SJSA1 (cell line): ENCODE results near the gene DNAH14. TPM values are rescaled to one million over a fixed set of nuclear protein-coding genes. Genes with fewer than 3 reads are reported as not detected.

Experiments
- DNase-seq, 2 experiments: peaks; one replicate each; pipeline ENCODE4 v3.0.0-alpha.2; 2015 to 2020; ENCODE audit warnings: low spot score in 2 of 2, low read depth in 1 of 2
- H3K27ac ChIP-seq: fragments of 250-450 bp; sonication (Bioruptor Pico); 2 replicates; pipeline ENCODE4 v1.5.1; 2020; ENCODE audit warnings: mild to moderate bottlenecking, moderate library complexity
- H3K27me3 ChIP-seq: fragments of 250-450 bp; sonication (Bioruptor Pico); replicated peaks from 2 replicates; pipeline ENCODE4 v1.5.1; 2020; ENCODE audit warnings: mild to moderate bottlenecking, moderate library complexity
- H3K36me3 ChIP-seq: fragments of 250-450 bp; sonication (Bioruptor Pico); 2 replicates; pipeline ENCODE4 v1.5.1; 2020; ENCODE audit warnings: mild to moderate bottlenecking
- H3K4me1 ChIP-seq: fragments of 250-450 bp; sonication (Bioruptor Pico); replicated peaks from 2 replicates; pipeline ENCODE4 v1.6.1; 2021; ENCODE audit warnings: mild to moderate bottlenecking
- H3K4me3 ChIP-seq: fragments of 250-450 bp; sonication (Bioruptor Pico); 2 replicates; pipeline ENCODE4 v1.5.1; 2020; ENCODE audit warnings: mild to moderate bottlenecking
- H3K9me3 ChIP-seq: fragments of 250-450 bp; sonication (Bioruptor Pico); replicated peaks from 2 replicates; pipeline ENCODE4 v1.5.1; 2020; ENCODE audit warnings: mild to moderate bottlenecking
- total RNA-seq: library from RNA; depleted of rRNA; stranded (reverse); fragments of >200 nt; shearing (Covaris generic); gene quantifications from 2 replicates; pipeline ENCODE4 v1.2.3, GENCODE V29; 2014

Gene DNAH14
- total RNA-seq, 1 experiment from 2014 or later = 51.7 TPM

DNA sequence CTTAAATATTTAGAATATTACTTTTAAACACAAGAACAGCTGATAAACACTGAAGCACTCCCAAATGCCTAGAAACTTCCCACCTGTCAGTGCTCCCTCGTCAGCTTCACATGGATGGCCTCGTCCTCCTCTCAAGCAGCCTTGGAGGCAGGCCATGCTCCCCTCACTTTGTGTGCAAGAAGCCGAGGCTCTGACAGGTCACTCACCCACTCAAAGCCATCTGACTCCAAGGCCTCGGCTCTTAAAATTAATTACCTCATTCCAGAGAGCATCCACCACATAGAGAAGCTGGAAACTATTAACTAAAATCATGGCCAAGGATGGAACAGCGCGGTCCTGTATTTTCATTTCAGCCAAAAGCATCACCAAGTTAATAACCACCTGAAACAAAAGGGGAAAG, 480.6 kb downstream of the DNAH14 start:
- Histone ChIP-seq H3K27ac (no peak overlapping the region), H3K4me1 (no peaks in the 10 kb centered on the region), H3K9me3 (no peaks in the 10 kb centered on the region), H3K36me3 (peaks cover 91% of the 10 kb centered on the region), H3K4me3 (no peak overlapping the region), H3K27me3 (no peaks in the 10 kb centered on the region)
- no peak for DNase-seq

DNA sequence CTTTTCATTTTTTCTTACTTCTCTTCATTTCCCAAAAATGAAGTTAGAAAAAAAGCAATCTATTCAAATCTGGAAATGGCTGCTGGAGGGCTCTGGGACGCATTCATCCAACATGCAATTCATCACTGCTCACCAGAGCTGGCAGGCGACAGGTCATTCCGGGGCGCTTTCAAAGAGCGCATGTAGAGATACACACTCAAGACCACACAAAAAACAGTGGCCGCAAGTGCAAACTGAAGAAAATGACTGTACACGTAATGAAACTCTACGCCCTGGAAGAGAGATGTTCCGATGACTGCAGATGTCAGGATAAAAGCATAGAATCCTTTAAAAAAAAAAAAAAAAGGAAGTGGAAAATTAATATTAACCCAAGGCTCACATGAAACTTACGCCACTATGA, 482.8 kb downstream of the DNAH14 start:
- no peak for DNase-seq
- Histone ChIP-seq H3K27ac (no peak overlapping the region), H3K27me3 (no peaks in the 10 kb centered on the region), H3K4me1 (no peaks in the 10 kb centered on the region), H3K9me3 (no peaks in the 10 kb centered on the region), H3K4me3 (no peak overlapping the region), H3K36me3 (peaks cover 86% of the 10 kb centered on the region)

DNA sequence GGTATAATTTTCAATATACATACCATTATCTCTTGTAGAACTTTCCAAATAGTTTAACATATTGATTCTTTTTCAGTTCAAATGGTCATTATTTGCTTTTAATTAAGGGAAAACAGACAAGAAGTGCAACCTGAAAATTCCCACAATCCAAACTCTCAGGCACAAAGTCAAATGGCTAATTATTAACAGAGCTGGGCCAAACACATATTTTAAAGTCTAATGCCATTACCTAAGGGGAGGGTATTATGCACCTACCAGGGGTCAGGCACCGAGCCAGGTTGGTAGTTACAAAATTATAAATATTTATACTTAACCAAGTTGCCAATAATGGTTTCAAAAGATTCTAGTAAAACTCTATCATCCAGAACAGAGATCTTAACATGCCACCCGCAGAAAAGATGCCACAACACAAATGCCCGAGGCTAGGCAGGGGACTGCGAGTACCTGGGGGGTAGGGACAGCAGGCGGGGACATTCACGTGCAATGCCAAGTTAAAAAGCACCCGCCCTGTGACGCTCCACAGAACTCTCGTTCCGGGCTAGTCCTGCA, 483.4 kb downstream of the DNAH14 start:
- no peak overlapping the region for H3K4me3 ChIP-seq
- no peak for DNase-seq

DNA sequence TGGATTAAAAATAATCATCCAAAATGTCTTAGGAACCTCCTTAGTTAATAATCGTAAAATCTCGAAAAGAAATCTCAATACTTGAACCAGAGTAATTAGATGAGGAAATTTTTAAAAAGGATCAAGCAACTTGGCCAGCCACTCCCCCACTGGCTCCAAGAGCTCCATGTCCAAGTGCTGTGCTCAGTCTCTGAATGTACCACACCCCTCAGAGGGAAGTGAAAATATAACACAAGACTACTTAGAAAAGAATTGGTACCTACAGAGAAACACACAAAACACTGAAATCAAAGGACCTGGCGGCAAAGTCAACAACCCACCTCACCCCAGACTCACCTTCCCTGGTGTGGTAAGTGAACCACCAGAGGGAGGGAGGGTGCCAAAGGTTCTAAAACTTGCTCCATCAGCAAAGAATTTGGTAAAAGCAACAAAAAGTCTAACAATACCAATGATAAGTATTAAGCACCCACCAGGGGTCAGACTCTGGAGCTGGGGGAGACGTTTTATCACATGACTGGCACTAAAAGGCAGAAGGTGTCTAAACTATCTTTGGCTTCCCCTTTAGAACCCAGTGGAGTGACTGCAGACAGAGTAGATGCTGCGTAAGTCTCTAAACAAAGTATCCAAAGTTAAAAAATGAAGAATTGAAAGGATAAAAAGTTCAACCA, 484.4 kb downstream of the DNAH14 start:
- no peaks in the 10 kb centered on the region for H3K4me1 ChIP-seq

More for the DNA sequence above, 483.4 kb downstream of the DNAH14 start:
- H3K27me3 ChIP-seq = no peaks in the 10 kb centered on the region
- no peaks in the 10 kb centered on the region for H3K4me1 ChIP-seq
- H3K9me3 ChIP-seq = no peaks in the 10 kb centered on the region
- peaks cover 88% of the 10 kb centered on the region for H3K36me3 ChIP-seq
- H3K27ac ChIP-seq = no peak overlapping the region

DNA sequence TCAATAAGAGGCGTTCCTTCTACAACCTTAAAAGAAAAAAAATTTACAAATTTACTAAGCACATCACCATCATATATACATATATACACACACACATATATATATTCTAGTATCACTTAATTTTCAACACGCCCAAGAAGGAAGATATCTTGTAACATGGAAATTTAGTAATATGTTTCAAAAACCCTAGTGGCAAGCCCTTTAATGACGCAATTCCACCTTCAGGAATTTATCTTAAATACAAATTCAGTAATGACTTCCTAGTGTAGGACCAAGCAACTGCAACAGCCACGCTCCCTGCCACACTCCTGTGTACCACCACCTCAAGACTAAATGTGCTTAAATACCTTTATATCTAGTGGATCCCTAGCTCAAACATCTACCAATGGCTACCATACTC, 485.8 kb downstream of the DNAH14 start:
- Histone ChIP-seq H3K27ac (no peak overlapping the region), H3K4me3 (no peak overlapping the region), H3K9me3 (no peaks in the 10 kb centered on the region), H3K27me3 (no peaks in the 10 kb centered on the region), H3K36me3 (peaks cover 81% of the 10 kb centered on the region), H3K4me1 (no peaks in the 10 kb centered on the region)
- no peak for DNase-seq

More for the DNA sequence above, 484.4 kb downstream of the DNAH14 start:
- H3K36me3 ChIP-seq = peaks cover 88% of the 10 kb centered on the region
- no peak overlapping the region for H3K4me3 ChIP-seq
- H3K9me3 ChIP-seq = no peaks in the 10 kb centered on the region
- DNase-seq = no peak
- no peaks in the 10 kb centered on the region for H3K27me3 ChIP-seq
- H3K27ac ChIP-seq = no peak overlapping the region

DNA sequence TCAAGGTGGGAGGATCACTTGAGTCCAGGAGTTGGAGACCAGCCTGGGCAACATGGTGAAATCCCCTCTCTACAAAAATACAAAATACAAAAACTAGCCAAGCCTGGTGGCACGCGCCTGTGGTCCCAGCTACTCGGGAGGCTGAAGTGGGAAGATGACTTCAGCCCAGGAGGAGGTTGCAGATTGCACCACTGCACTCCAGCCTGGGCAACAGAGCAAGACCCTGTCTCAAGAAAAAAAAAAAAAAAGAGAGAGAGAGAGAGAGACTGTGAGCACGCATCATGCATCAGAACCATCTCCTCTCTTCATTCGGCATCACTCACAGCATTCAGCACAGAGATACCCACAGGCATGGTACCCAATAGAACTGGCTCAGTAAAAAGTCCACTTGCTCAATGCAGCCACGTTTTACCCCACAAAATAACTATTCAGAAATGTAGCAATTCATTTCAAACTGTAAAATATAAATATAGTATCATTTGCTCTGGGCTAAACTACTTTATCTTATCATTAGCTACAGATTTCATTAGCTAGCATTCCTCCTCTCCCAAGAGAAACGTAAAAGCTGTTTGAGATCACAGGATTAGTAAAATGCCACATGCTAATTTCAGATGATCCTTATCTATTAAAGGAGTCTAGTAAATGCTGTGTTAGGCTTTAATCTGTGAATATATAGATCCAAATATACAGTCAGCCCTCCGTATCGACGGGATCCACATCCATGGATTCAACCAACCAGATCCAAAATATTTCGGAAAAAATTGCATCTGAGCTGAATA, 486.7 kb downstream of the DNAH14 start:
- Histone ChIP-seq H3K27me3 (no peaks in the 10 kb centered on the region), H3K9me3 (no peaks in the 10 kb centered on the region), H3K36me3 (peaks cover 79% of the 10 kb centered on the region), H3K4me3 (no peak overlapping the region), H3K27ac (no peak overlapping the region), H3K4me1 (no peaks in the 10 kb centered on the region)
- no peak for DNase-seq

DNA sequence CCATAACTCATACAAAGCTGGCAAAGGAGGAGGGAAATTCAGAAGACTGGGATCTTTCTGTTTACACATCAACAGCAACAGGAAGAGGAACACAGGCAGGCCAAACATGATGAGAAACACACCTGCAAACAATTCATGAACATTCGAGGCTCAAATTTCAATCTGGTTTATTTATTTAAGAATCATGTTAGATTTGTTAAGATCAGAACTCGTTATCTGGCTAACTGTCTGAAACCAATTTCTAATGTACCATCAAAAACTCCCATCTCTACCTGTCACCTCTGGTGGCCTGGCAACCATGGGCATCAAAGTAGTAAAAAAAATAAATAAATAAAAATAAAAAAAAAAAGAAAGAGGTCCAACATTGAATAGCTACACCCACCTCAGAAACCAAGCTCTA, 488.6 kb downstream of the DNAH14 start:
- Histone ChIP-seq H3K9me3 (no peaks in the 10 kb centered on the region), H3K4me3 (no peak overlapping the region), H3K27me3 (no peaks in the 10 kb centered on the region), H3K36me3 (peaks cover 79% of the 10 kb centered on the region), H3K4me1 (no peaks in the 10 kb centered on the region; the same call in 1 of the 2 replicates), H3K27ac (no peak overlapping the region)
- no peak for DNase-seq

DNA sequence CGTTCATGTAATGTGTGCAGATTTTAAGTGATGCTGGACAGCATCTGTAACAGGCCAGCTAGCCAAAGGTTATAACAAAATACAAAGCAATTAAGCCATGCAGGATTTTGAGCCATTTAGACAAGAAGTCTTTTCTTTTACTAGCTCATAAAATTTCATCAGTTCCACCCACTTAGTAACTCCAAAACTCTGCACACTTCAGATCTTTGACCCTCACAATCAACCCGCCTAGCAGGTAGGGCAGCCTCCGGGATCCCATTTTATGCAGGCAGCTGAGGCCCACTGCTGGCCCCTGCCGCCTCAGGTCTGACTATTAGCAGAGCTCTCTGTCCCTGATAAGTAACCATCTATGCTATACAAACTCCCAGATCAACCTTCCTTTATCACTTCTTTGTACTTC, 489.1 kb downstream of the DNAH14 start:
- Histone ChIP-seq H3K27ac (no peak overlapping the region), H3K4me3 (no peak overlapping the region), H3K4me1 (peaks cover 4% of the 10 kb centered on the region), H3K9me3 (no peaks in the 10 kb centered on the region), H3K27me3 (no peaks in the 10 kb centered on the region), H3K36me3 (peaks cover 74% of the 10 kb centered on the region)
- DNase-seq = no peak

DNA sequence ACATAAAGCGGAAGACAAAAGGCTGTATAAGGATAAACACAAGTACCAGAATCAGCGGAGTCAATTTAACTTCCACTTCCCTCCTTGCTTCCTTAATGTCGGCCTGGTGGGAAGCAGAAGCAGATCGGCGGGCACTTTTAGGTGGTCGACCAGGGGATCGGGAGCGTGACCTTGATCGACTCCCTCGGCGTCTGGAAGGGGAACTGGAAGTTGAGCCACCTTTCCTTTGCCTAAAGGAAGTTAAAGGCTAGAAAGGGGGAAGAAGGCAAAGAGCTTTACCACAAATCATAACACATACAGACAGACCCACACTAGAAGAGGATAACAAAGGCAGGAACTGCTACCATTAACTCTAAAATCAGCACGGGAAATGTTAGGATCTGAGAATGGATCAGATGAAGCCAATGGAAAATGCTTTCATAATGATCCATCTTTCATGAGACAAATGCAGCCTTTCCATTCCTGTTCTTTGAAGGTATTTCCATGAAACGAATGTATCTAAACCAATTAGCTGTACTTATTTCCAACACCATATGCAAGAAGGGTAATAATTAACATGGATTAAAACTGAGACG, 492.6 kb downstream of the DNAH14 start:
- no peaks in the 10 kb centered on the region for H3K9me3 ChIP-seq
- no peak overlapping the region for H3K4me3 ChIP-seq
- no peaks in the 10 kb centered on the region for H3K27me3 ChIP-seq
- peaks cover 48% of the 10 kb centered on the region for H3K36me3 ChIP-seq
- H3K27ac ChIP-seq = no peak overlapping the region
- peaks cover 37% of the 10 kb centered on the region for H3K4me1 ChIP-seq
- DNase-seq = no peak

DNA sequence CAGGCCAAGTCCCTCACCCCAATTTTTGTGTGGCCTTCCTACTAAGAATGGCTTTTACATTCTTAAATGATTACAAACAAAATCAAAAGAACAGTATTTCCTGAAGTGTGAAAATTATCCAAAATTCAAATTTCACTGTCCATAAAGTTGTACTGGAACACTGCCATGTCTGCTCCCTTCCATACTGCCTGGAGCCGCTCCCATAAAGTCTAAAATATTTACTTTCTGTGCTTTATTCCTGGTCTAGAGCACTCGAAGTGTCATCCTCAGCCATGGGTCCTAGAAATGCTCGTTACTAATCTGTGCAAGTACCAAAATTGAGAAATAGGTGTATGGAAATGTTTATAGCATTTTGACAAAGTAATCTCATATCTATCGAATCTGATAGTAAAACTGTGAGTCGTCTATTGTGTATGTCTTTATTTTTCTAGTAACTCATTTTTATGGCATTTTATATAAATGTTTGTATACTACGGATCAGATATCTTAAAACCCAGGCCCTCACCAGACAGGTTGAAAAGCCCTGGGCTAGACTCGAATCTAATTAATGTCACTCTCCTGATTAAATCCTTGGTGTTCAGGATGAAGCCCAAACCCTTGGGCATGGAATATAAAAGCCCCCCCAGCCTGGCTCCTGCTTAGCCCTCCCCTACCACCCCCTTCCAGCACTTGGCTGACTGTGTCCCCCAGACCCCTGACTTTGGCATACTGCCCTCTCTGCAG, 493.5 kb downstream of the DNAH14 start:
- H3K27ac ChIP-seq = no peak overlapping the region
- H3K4me1 ChIP-seq = peaks cover 37% of the 10 kb centered on the region
- H3K9me3 ChIP-seq = no peaks in the 10 kb centered on the region
- no peaks in the 10 kb centered on the region for H3K27me3 ChIP-seq
- no peak overlapping the region for H3K4me3 ChIP-seq
- H3K36me3 ChIP-seq = peaks cover 46% of the 10 kb centered on the region
- DNase-seq = no peak

DNA sequence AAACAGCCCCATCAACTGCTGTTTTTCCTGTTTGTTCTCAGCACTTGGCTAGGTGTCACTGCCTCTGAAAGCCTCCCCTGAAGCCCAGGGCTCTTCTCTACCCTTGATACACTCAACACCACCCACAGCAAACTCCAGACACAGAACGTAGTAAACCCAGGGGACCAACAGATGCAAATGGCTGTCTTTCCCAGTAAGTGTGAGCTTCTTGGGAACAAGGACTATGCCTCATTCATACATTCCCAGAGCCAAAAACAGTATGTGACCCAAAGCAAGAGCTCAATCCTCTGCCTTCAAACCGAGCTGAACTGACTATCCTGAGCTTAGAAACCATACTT, 494.0 kb downstream of the DNAH14 start:
- Histone ChIP-seq H3K36me3 (peaks cover 41% of the 10 kb centered on the region), H3K27me3 (no peaks in the 10 kb centered on the region), H3K4me1 (peaks cover 37% of the 10 kb centered on the region), H3K27ac (no peak overlapping the region), H3K4me3 (no peak overlapping the region), H3K9me3 (no peaks in the 10 kb centered on the region)
- DNase-seq = no peak

DNA sequence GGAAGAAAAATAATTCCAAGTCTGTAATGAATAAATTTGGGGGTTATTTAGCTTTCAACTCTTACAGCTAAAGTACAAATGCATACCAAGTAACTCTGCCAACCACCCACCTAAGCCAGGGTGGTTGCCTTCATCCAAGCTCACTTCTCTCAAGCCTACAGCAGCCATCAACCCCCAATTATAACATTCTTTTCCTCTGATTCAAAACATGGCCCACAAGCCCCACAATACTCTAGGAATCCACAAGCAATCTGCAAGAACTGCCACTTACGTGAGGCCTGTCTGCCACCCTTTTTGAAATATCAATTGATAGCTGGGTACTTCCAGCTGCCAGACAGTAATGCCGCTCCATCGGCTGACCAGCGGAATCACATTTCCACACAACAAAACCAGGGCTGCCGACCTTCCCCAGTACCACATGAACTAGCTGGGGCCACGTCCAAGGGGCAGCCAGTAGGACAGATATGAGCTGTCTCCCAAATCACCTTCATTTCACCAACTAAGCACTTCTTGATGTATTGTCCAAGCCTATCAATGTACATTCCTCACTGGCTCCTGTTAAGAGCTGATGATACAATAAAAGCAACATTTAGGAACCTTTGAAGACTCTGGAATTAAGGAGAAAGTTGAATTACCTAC, 495.2 kb downstream of the DNAH14 start:
- H3K4me3 ChIP-seq = peak overlapping the region; percentile 4; the same call in 1 of the 2 replicates
- no peaks in the 10 kb centered on the region for H3K27me3 ChIP-seq
- H3K9me3 ChIP-seq = no peaks in the 10 kb centered on the region
- peak overlapping the region; percentile 86 for H3K27ac ChIP-seq
- peak; percentile 69 to 80 for DNase-seq
- H3K36me3 ChIP-seq = peaks cover 33% of the 10 kb centered on the region
- peaks cover 40% of the 10 kb centered on the region for H3K4me1 ChIP-seq

DNA sequence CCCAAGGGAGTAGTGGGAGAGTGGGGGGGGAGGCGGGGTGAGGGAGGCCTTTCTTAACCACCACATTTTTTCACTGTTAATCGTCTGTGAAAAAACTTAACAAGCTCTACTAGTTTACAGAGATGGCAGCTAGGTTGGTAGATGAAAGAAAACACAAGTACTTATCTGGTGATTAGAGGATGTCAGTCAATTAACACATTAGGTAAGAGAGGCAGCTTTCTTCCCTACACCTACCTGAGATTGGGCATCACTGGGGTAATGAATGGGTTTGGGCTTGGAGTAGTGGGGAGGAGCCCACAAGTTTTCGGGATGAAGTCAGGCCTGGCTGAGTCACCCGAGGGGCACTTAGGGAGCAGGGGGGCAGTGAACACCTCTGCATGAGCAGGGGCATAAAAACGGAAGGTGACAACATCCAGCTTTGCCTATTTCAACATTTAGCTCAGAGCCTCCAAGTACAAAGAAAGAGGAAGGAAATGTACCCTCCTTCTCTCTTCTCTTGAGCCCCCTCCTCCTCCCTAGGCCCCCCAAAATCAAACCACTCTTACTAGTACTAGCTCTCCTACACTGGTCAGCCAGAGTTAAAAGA, 495.8 kb downstream of the DNAH14 start:
- Histone ChIP-seq H3K9me3 (no peaks in the 10 kb centered on the region), H3K4me1 (peaks cover 40% of the 10 kb centered on the region), H3K4me3 (no peak overlapping the region; the same call in 1 of the 2 replicates), H3K36me3 (peaks cover 32% of the 10 kb centered on the region), H3K27me3 (no peaks in the 10 kb centered on the region), H3K27ac (peak overlapping the region; percentile 86)
- DNase-seq = peak; percentile 79 to 83
